ENCODE results near the gene ATMIN. TPM values are rescaled to one million over a fixed set of nuclear protein-coding genes. Genes with fewer than 3 reads are reported as not detected.

Gene ATMIN
- total RNA-seq = 10 to 100 TPM; 16.6 to 18.9 TPM

GRCh38 chr16:81035398-81035974 lies at the start of gene ATMIN:
Gene ATMIN (plus strand): TSS chr16:81035842. CDS start chr16:81035871, 29 bp downstream.
- Mint-ChIP-seq H3K27ac (peak within 1 kb of the TSS; percentile 37), H3K27me3 (ENCODE audit: low read depth) (no peaks in the 10 kb centered on the region), H3K4me1 (ENCODE audit: low read depth) (peaks cover 34% of the 10 kb centered on the region), H3K4me3 (peak within 1 kb of the TSS; percentile 81), H3K9me3 (peaks cover 2% of the 10 kb centered on the region), H3K36me3 (ENCODE audit: low read depth) (peaks cover 8% of the 10 kb centered on the region)
- peak; percentile 85 for DNase-seq
- intact Hi-C loops (cut with micrococcal nuclease) = loop anchor here (1.0 kb wide), 4 partner anchors 28 to 703 kb away; partner anchors contain the start of genes C16orf46 and CENPN
- CTCF ChIA-PET = interaction anchor here (0.7 to 5.1 kb wide), 25 partner anchors 9 to 695 kb away, joined by 3 to 42 read pairs (median 4); partner anchors contain the start of genes C16orf46, CENPN and CMC2

GRCh38 chr16:80986557-80986956 lies 49.1 kb upstream of the ATMIN start:
- CTCF ChIA-PET = no interaction called here
- H3K36me3 Mint-ChIP-seq (ENCODE audit: low read depth) = peaks cover 24% of the 10 kb centered on the region

GRCh38 chr16:80988756-80989155 lies 46.9 kb upstream of the ATMIN start:
- peaks cover 34% of the 10 kb centered on the region for H3K36me3 Mint-ChIP-seq (ENCODE audit: low read depth)

More at GRCh38 chr16:80986557-80986956, 49.1 kb upstream of the ATMIN start:
- intact Hi-C loops (cut with micrococcal nuclease) = no loop called here
- DNase-seq = no peak
- Mint-ChIP-seq H3K4me3 (no peak overlapping the region), H3K27ac (no peak overlapping the region), H3K4me1 (ENCODE audit: low read depth) (peaks cover 39% of the 10 kb centered on the region), H3K27me3 (ENCODE audit: low read depth) (no peaks in the 10 kb centered on the region), H3K9me3 (no peaks in the 10 kb centered on the region)

GRCh38 chr16:80989801-80990200 lies 45.8 kb upstream of the ATMIN start:
- no peak overlapping the region for H3K27ac Mint-ChIP-seq

More at GRCh38 chr16:80988756-80989155, 46.9 kb upstream of the ATMIN start:
- Mint-ChIP-seq H3K9me3 (no peaks in the 10 kb centered on the region), H3K4me3 (no peak overlapping the region), H3K27ac (no peak overlapping the region), H3K4me1 (ENCODE audit: low read depth) (peaks cover 46% of the 10 kb centered on the region), H3K27me3 (ENCODE audit: low read depth) (no peaks in the 10 kb centered on the region)
- intact Hi-C loops (cut with micrococcal nuclease) = no loop called here
- DNase-seq = no peak
- CTCF ChIA-PET = interaction anchor here (0.7 to 1.1 kb wide), 2 partner anchors 12 to 894 kb away, joined by 3 read pairs; no protein-coding TSS in a partner anchor

GRCh38 chr16:80990577-80990976 lies 45.1 kb upstream of the ATMIN start:
- no peak overlapping the region for H3K27ac Mint-ChIP-seq
- no peak for DNase-seq
- peaks cover 32% of the 10 kb centered on the region for H3K36me3 Mint-ChIP-seq (ENCODE audit: low read depth)
- intact Hi-C loops (cut with micrococcal nuclease) = no loop called here
- CTCF ChIA-PET = interaction anchor here (1.0 to 1.3 kb wide), 2 partner anchors 14 to 42 kb away, joined by 3 to 5 read pairs; no protein-coding TSS in a partner anchor
- no peaks in the 10 kb centered on the region for H3K27me3 Mint-ChIP-seq (ENCODE audit: low read depth)
- H3K4me3 Mint-ChIP-seq = no peak overlapping the region
- H3K4me1 Mint-ChIP-seq (ENCODE audit: low read depth) = peaks cover 56% of the 10 kb centered on the region
- no peaks in the 10 kb centered on the region for H3K9me3 Mint-ChIP-seq

More at GRCh38 chr16:80989801-80990200, 45.8 kb upstream of the ATMIN start:
- Mint-ChIP-seq H3K27me3 (ENCODE audit: low read depth) (no peaks in the 10 kb centered on the region), H3K4me1 (ENCODE audit: low read depth) (peaks cover 57% of the 10 kb centered on the region), H3K9me3 (no peaks in the 10 kb centered on the region), H3K4me3 (no peak overlapping the region), H3K36me3 (ENCODE audit: low read depth) (peaks cover 33% of the 10 kb centered on the region)
- intact Hi-C loops (cut with micrococcal nuclease) = no loop called here
- DNase-seq = no peak
- CTCF ChIA-PET = interaction anchor here (1.0 to 1.3 kb wide), 2 partner anchors 15 to 41 kb away, joined by 3 to 5 read pairs; no protein-coding TSS in a partner anchor

- intact Hi-C loops (cut with micrococcal nuclease) = no loop called here
- H3K27ac Mint-ChIP-seq = no peak overlapping the region
- H3K4me3 Mint-ChIP-seq = no peak overlapping the region
- peaks cover 32% of the 10 kb centered on the region for H3K36me3 Mint-ChIP-seq (ENCODE audit: low read depth)
- peaks cover 54% of the 10 kb centered on the region for H3K4me1 Mint-ChIP-seq (ENCODE audit: low read depth)
- CTCF ChIA-PET = interaction anchor here (1.0 kb wide), 1 partner anchor 13 kb away, joined by 3 read pairs; no protein-coding TSS in a partner anchor
- DNase-seq = no peak
- no peaks in the 10 kb centered on the region for H3K27me3 Mint-ChIP-seq (ENCODE audit: low read depth)
- no peaks in the 10 kb centered on the region for H3K9me3 Mint-ChIP-seq
These were observed 44.7 kb upstream of the ATMIN start for GRCh38 chr16:80990978-80991377.

GRCh38 chr16:80991792-80992430 lies 43.7 kb upstream of the ATMIN start:
- no peak for DNase-seq
- intact Hi-C loops (cut with micrococcal nuclease) = no loop called here
- Mint-ChIP-seq H3K27me3 (ENCODE audit: low read depth) (no peaks in the 10 kb centered on the region), H3K36me3 (ENCODE audit: low read depth) (peaks cover 30% of the 10 kb centered on the region), H3K4me3 (no peak overlapping the region), H3K27ac (no peak overlapping the region), H3K4me1 (ENCODE audit: low read depth) (peaks cover 52% of the 10 kb centered on the region), H3K9me3 (no peaks in the 10 kb centered on the region)
- CTCF ChIA-PET = no interaction called here

- H3K27ac Mint-ChIP-seq = no peak overlapping the region
- intact Hi-C loops (cut with micrococcal nuclease) = no loop called here
- H3K4me1 Mint-ChIP-seq (ENCODE audit: low read depth) = peaks cover 53% of the 10 kb centered on the region
- CTCF ChIA-PET = interaction anchor here (1.2 to 1.4 kb wide), 4 partner anchors 10 to 43 kb away, joined by 4 to 6 read pairs (median 5); partner anchors contain the start of gene ATMIN
- no peaks in the 10 kb centered on the region for H3K9me3 Mint-ChIP-seq
- peaks cover 31% of the 10 kb centered on the region for H3K36me3 Mint-ChIP-seq (ENCODE audit: low read depth)
- no peak for DNase-seq
- H3K27me3 Mint-ChIP-seq (ENCODE audit: low read depth) = no peaks in the 10 kb centered on the region
- H3K4me3 Mint-ChIP-seq = no peak overlapping the region
These were observed 42.9 kb upstream of the ATMIN start for GRCh38 chr16:80992676-80993293.

- Mint-ChIP-seq H3K36me3 (ENCODE audit: low read depth) (peaks cover 31% of the 10 kb centered on the region), H3K27me3 (ENCODE audit: low read depth) (no peaks in the 10 kb centered on the region), H3K4me1 (ENCODE audit: low read depth) (peaks cover 53% of the 10 kb centered on the region), H3K9me3 (no peaks in the 10 kb centered on the region), H3K4me3 (no peak overlapping the region), H3K27ac (no peak overlapping the region)
- CTCF ChIA-PET = interaction anchor here (1.2 to 1.4 kb wide), 4 partner anchors 10 to 42 kb away, joined by 4 to 6 read pairs (median 5); partner anchors contain the start of gene ATMIN
- intact Hi-C loops (cut with micrococcal nuclease) = no loop called here
- no peak for DNase-seq
These were observed 42.3 kb upstream of the ATMIN start for GRCh38 chr16:80993307-80993706.

- peaks cover 57% of the 10 kb centered on the region for H3K4me1 Mint-ChIP-seq (ENCODE audit: low read depth)
- peaks cover 33% of the 10 kb centered on the region for H3K36me3 Mint-ChIP-seq (ENCODE audit: low read depth)
- H3K27ac Mint-ChIP-seq = no peak overlapping the region
These were observed 41.8 kb upstream of the ATMIN start for GRCh38 chr16:80993834-80994233.

GRCh38 chr16:80994451-80994850 lies 41.2 kb upstream of the ATMIN start:
- no peak for DNase-seq
- peaks cover 62% of the 10 kb centered on the region for H3K4me1 Mint-ChIP-seq (ENCODE audit: low read depth)
- no peak overlapping the region for H3K4me3 Mint-ChIP-seq
- H3K27me3 Mint-ChIP-seq (ENCODE audit: low read depth) = no peaks in the 10 kb centered on the region
- intact Hi-C loops (cut with micrococcal nuclease) = no loop called here
- H3K27ac Mint-ChIP-seq = peak overlapping the region; percentile 30
- no peaks in the 10 kb centered on the region for H3K9me3 Mint-ChIP-seq
- H3K36me3 Mint-ChIP-seq (ENCODE audit: low read depth) = peaks cover 39% of the 10 kb centered on the region
- CTCF ChIA-PET = interaction anchor here (1.3 kb wide), 1 partner anchor 10 kb away, joined by 3 read pairs; no protein-coding TSS in a partner anchor

More at GRCh38 chr16:80993834-80994233, 41.8 kb upstream of the ATMIN start:
- CTCF ChIA-PET = interaction anchor here (1.2 to 1.4 kb wide), 4 partner anchors 9 to 42 kb away, joined by 4 to 6 read pairs (median 5); partner anchors contain the start of gene ATMIN
- Mint-ChIP-seq H3K9me3 (no peaks in the 10 kb centered on the region), H3K27me3 (ENCODE audit: low read depth) (no peaks in the 10 kb centered on the region), H3K4me3 (no peak overlapping the region)
- no peak for DNase-seq
- intact Hi-C loops (cut with micrococcal nuclease) = no loop called here

- intact Hi-C loops (cut with micrococcal nuclease) = loop anchor here (2.0 kb wide), 1 partner anchor 80 kb away; the partner anchor contains the start of gene C16orf46
- Mint-ChIP-seq H3K27ac (peak overlapping the region; percentile 88), H3K4me3 (peak overlapping the region; percentile 75), H3K27me3 (ENCODE audit: low read depth) (no peaks in the 10 kb centered on the region), H3K36me3 (ENCODE audit: low read depth) (peaks cover 25% of the 10 kb centered on the region), H3K4me1 (ENCODE audit: low read depth) (peaks cover 66% of the 10 kb centered on the region), H3K9me3 (no peaks in the 10 kb centered on the region)
- DNase-seq = no peak
- CTCF ChIA-PET = interaction anchor here (1.0 to 1.1 kb wide), 2 partner anchors 8 to 39 kb away, joined by 4 to 6 read pairs; partner anchors contain the start of gene ATMIN
These were observed 38.9 kb upstream of the ATMIN start for GRCh38 chr16:80996688-80997138.

Measured in activated naive CD4-positive, alpha-beta T cell treated with anti-CD3 and anti-CD28 coated beads for 36 hours (primary cell).